ENCODE results near the gene MKNK2. TPM values are rescaled to one million over a fixed set of nuclear protein-coding genes. Genes with fewer than 3 reads are reported as not detected.

MKNK2 gene
- polyA plus RNA-seq, 1 donor from 2014 or later: 27.6 TPM

DNA sequence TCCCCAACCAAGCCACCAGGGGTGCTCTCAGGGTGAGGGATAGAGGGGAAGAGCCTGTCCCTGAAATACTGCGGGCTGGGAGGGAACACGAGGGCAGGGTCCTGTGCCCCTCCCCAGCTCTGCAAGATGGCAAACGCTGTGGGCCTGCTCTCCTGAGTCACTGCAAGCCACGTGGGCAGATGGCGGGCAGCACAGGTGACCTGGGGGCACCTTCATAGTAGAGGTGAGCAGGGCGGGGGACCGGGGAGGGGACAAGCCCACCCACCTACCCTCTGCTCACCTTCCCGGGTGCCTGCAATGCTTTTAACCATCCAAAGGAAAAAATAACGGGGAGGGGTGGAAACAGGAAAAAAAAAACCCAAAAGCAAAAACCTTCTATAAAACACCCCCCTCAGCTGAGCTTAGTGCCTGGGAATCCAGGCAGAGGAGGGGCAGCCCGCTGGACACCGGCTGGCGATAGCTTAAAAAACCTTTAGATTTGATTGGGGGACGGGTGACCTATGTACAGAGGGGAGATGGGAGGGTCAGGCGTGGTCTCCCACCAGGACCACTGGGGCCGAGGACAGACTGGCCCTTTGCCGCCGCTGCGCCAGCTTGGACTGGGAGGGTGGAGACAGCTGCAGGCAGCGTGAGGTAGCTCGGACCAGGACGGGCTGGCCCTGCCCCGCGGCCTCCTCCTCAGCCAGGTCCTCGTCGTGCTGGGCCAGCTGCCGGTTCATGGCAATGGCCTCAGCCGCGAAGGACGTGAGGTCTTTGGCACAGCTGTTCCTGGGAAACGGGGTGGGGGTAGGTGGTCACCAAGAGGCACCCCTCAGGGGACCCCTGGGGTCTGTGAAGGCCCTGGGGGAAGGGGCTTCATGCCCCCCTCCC, 11.7 kb downstream of the MKNK2 start:
- H3K27ac ChIP-seq (ENCODE audit: low read length): no peak overlapping the region
- no peaks in the 10 kb centered on the region for H4K20me1 ChIP-seq (ENCODE audit: insufficient read depth)
- no peaks in the 10 kb centered on the region for H3F3A ChIP-seq (ENCODE audit: insufficient read depth, low read length, poor library complexity, severe bottlenecking)
- no peaks in the 10 kb centered on the region for H3K27me3 ChIP-seq (ENCODE audit: insufficient read depth, low read depth, low read length)
- H3K4me2 ChIP-seq (ENCODE audit: low read length): no peak overlapping the region
- H3K36me3 ChIP-seq (ENCODE audit: insufficient read depth, low read length): no peaks in the 10 kb centered on the region
- H2AFZ ChIP-seq (ENCODE audit: low read depth, low read length): no peak overlapping the region
- no peaks in the 10 kb centered on the region for H3K9me2 ChIP-seq (ENCODE audit: insufficient read depth, low read length)
- H3K4me3 ChIP-seq (ENCODE audit: low read length): no peak overlapping the region
- H3K9ac ChIP-seq (ENCODE audit: low read length): no peak overlapping the region
- no peaks in the 10 kb centered on the region for H3K79me2 ChIP-seq (replicated peaks; ENCODE audit: insufficient read depth, low read length)
- TF ChIP-seq EP300 (conservative IDR thresholded peaks at IDR 0.05; ENCODE audit: poor library complexity, severe bottlenecking): no peak
- TF ChIP-seq POLR2AphosphoS5 (IDR thresholded peaks at IDR 0.05): no peak
- no peaks in the 10 kb centered on the region for H3K9me3 ChIP-seq (ENCODE audit: low read length)

DNA sequence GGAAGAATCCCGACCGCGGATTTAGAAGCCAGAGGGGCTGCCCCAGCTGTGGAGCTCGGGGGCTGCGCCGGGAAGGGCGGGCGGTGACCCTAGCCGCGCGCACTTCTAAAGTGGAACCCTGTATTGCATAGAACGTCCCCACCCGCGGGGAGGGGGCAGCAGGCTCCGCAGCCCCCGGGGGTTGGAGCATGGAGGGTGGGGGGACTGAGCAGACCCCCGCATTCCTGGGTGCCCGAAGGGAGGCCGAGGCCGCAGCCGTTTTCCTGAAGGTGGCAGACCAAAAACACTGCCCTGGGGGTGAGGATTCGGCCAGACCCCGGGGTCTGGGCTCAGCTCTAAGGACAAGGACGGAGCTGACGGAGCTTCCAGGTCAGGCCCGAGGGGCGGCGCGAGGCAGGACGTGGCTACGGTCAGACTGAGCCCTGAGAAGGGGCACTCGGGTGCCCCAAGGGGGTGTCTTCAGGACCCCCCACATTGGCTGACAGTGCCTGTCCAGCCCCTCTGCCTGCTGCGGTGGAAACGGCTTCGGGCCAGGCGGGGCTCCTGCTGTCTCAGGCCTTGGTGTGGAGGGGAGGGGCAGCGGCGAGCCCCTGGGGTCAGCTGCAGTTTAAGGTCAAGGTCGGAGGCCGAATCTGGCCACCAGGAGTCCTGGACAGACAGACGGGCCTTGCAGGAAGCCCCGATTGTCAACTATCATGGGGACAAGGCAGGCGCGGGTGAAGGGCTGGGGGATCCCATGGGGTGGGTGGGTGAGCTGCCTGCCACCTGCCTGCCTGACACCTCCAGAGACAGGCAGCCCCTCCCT, 12.6 kb downstream of the MKNK2 start:
- no peak overlapping the region for H3K27ac ChIP-seq (ENCODE audit: low read length)

More for the DNA sequence above, 12.6 kb downstream of the MKNK2 start:
- Histone ChIP-seq H3K4me2 (ENCODE audit: low read length) (no peak overlapping the region), H3K4me3 (ENCODE audit: low read length) (no peak overlapping the region), H3K9ac (ENCODE audit: low read length) (no peak overlapping the region), H3K36me3 (ENCODE audit: insufficient read depth, low read length) (no peaks in the 10 kb centered on the region), H3F3A (ENCODE audit: insufficient read depth, low read length, poor library complexity, severe bottlenecking) (no peaks in the 10 kb centered on the region), H3K79me2 (replicated peaks; ENCODE audit: insufficient read depth, low read length) (no peaks in the 10 kb centered on the region), H3K9me2 (ENCODE audit: insufficient read depth, low read length) (no peaks in the 10 kb centered on the region), H2AFZ (ENCODE audit: low read depth, low read length) (no peak overlapping the region), H4K20me1 (ENCODE audit: insufficient read depth) (no peaks in the 10 kb centered on the region), H3K27me3 (ENCODE audit: insufficient read depth, low read depth, low read length) (no peaks in the 10 kb centered on the region), H3K9me3 (ENCODE audit: low read length) (no peaks in the 10 kb centered on the region)
- TF ChIP-seq TAF1 (IDR thresholded peaks at IDR 0.05; ENCODE audit: low read depth) (no peak), EP300 (conservative IDR thresholded peaks at IDR 0.05; ENCODE audit: poor library complexity, severe bottlenecking) (no peak), MXI1 (conservative IDR thresholded peaks at IDR 0.05; ENCODE audit: poor library complexity, severe bottlenecking) (no peak), POLR2AphosphoS5 (IDR thresholded peaks at IDR 0.05) (no peak), RAD21 (conservative IDR thresholded peaks at IDR 0.05) (no peak), SMC3 (conservative IDR thresholded peaks at IDR 0.05; ENCODE audit: poor library complexity) (no peak), EZH2 (IDR thresholded peaks at IDR 0.05; ENCODE audit: borderline replicate concordance, insufficient read depth, low read length, poor library complexity, severe bottlenecking) (no peak)
- TF ChIP-seq, protein P1, sequence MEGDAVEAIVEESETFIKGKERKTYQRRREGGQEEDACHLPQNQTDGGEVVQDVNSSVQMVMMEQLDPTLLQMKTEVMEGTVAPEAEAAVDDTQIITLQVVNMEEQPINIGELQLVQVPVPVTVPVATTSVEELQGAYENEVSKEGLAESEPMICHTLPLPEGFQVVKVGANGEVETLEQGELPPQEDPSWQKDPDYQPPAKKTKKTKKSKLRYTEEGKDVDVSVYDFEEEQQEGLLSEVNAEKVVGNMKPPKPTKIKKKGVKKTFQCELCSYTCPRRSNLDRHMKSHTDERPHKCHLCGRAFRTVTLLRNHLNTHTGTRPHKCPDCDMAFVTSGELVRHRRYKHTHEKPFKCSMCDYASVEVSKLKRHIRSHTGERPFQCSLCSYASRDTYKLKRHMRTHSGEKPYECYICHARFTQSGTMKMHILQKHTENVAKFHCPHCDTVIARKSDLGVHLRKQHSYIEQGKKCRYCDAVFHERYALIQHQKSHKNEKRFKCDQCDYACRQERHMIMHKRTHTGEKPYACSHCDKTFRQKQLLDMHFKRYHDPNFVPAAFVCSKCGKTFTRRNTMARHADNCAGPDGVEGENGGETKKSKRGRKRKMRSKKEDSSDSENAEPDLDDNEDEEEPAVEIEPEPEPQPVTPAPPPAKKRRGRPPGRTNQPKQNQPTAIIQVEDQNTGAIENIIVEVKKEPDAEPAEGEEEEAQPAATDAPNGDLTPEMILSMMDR (IDR thresholded peaks at IDR 0.05; ENCODE audit: poor library complexity, severe bottlenecking): no peak
- TF ChIP-seq, protein P2, sequence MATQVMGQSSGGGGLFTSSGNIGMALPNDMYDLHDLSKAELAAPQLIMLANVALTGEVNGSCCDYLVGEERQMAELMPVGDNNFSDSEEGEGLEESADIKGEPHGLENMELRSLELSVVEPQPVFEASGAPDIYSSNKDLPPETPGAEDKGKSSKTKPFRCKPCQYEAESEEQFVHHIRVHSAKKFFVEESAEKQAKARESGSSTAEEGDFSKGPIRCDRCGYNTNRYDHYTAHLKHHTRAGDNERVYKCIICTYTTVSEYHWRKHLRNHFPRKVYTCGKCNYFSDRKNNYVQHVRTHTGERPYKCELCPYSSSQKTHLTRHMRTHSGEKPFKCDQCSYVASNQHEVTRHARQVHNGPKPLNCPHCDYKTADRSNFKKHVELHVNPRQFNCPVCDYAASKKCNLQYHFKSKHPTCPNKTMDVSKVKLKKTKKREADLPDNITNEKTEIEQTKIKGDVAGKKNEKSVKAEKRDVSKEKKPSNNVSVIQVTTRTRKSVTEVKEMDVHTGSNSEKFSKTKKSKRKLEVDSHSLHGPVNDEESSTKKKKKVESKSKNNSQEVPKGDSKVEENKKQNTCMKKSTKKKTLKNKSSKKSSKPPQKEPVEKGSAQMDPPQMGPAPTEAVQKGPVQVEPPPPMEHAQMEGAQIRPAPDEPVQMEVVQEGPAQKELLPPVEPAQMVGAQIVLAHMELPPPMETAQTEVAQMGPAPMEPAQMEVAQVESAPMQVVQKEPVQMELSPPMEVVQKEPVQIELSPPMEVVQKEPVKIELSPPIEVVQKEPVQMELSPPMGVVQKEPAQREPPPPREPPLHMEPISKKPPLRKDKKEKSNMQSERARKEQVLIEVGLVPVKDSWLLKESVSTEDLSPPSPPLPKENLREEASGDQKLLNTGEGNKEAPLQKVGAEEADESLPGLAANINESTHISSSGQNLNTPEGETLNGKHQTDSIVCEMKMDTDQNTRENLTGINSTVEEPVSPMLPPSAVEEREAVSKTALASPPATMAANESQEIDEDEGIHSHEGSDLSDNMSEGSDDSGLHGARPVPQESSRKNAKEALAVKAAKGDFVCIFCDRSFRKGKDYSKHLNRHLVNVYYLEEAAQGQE (IDR thresholded peaks at IDR 0.05; ENCODE audit: borderline replicate concordance): no peak
